GM23248 (cell line): Measurements from ENCODE around the gene IL12RB1.
"Not testable (repeated sequence)": the region's sequence is repeated elsewhere in the genome, so short reads cannot be mapped to it uniquely, and the experiment has no call there.

Experiments used
- EZH2 ChIP-seq: fragments of 200-600 bp; sonication (generic); IDR thresholded peaks from 2 replicates; pipeline ENCODE4 v1.6.1; 2018; ENCODE audit warnings: antibody characterized with exemption, mild to moderate bottlenecking; ENCODE audit not compliant: insufficient read depth, poor library complexity, severe bottlenecking
- EZH2phosphoT487 ChIP-seq: fragments of 200-600 bp; sonication (generic); IDR thresholded peaks from 2 replicates; pipeline ENCODE4 v1.6.1; 2018; ENCODE audit warnings: antibody characterized with exemption, moderate library complexity, mild to moderate bottlenecking, low read depth; ENCODE audit not compliant: insufficient read depth

GRCh38 chr19:18031401-18031800 is 55.3 kb downstream of the IL12RB1 start:
- TF ChIP-seq EZH2, EZH2phosphoT487: not testable (repeated sequence)
